ENCODE results near the gene COL26A1.

DNA sequence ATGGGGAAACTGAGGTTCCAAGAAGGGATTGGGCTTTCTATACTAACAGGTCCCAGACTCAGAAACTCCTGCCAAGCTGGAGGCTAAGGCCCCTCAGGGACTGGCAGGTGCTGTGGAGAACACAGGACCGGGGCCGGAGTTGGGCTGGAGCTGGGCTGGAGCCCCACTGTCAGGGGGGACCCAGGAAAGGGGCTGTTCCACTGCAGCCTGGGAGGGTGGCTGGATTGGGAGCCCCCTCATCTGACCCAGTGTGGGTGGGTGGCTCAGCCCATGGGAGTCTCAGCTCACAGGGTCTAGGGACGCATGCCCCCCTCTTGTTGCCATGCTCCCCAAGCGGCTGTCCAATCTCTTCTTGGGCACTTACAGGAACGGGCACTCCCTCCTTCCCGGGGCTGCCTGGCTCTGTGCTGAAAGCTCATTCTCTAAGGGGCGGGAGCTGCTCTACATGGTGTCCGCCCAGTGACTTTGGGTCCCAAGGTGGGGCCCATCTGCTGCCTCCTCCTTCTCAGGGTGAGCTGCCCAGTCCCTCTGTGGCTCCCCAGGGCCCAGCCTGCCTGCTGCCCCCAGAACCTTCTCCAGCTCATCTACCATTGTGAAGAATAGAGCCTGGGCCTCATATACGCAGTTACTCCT lies 139.9 kb downstream of the COL26A1 start:
- TF ChIP-seq POLR2A (IDR thresholded peaks at IDR 0.05; ENCODE audit: low read length) (no peak), GATA1 (IDR thresholded peaks at IDR 0.05; ENCODE audit: low read depth, low read length) (no peak)
